Epithelial cell of prostate (primary cell): ENCODE data around the gene TYW1.
"Not testable (repeated sequence)": the region's sequence is repeated elsewhere in the genome, so short reads cannot be mapped to it uniquely, and the experiment has no call there.

Experiments used
- DNase-seq: peaks from one replicate; pipeline ENCODE4 v3.0.0-alpha.2; 2011; ENCODE audit warnings: low read depth, low spot score
- H3K27ac ChIP-seq: fragments of 450-650 bp; 2 replicates; pipeline ENCODE4 v1.5.1; 2017; ENCODE audit warnings: mild to moderate bottlenecking

The TYW1 gene

GRCh38 chr7:67111342-67111741 is 114.7 kb downstream of the TYW1 start:
- H3K27ac ChIP-seq, DNase-seq: not testable (repeated sequence)

GRCh38 chr7:67114483-67115246 is 118.0 kb downstream of the TYW1 start:
- not testable (repeated sequence) for DNase-seq, H3K27ac ChIP-seq

- H3K27ac ChIP-seq, DNase-seq: not testable (repeated sequence)
Observed at GRCh38 chr7:67120491-67120890, 123.9 kb downstream of the TYW1 start.

GRCh38 chr7:67128257-67128656 is 131.6 kb downstream of the TYW1 start:
- H3K27ac ChIP-seq, DNase-seq: not testable (repeated sequence)

GRCh38 chr7:67130766-67131165 is 134.1 kb downstream of the TYW1 start:
- not testable (repeated sequence) for H3K27ac ChIP-seq, DNase-seq

- DNase-seq: not testable (repeated sequence)
- peak overlapping the region; percentile 77 for H3K27ac ChIP-seq
Observed at GRCh38 chr7:67134912-67135311, 138.3 kb downstream of the TYW1 start.

GRCh38 chr7:67135617-67136486 is 139.2 kb downstream of the TYW1 start:
- peak overlapping the region; percentile 77 for H3K27ac ChIP-seq
- DNase-seq: not testable (repeated sequence)

GRCh38 chr7:67137489-67137888 is 140.9 kb downstream of the TYW1 start:
- DNase-seq: peak; percentile 43
- peak overlapping the region; percentile 77 for H3K27ac ChIP-seq

GRCh38 chr7:67139876-67140275 is 143.2 kb downstream of the TYW1 start:
- not testable (repeated sequence) for H3K27ac ChIP-seq, DNase-seq

- not testable (repeated sequence) for DNase-seq
Observed at GRCh38 chr7:67141001-67141400, 144.4 kb downstream of the TYW1 start.

GRCh38 chr7:67143091-67143786 is 146.6 kb downstream of the TYW1 start:
- not testable (repeated sequence) for DNase-seq, H3K27ac ChIP-seq

More at GRCh38 chr7:67141001-67141400, 144.4 kb downstream of the TYW1 start:
- H3K27ac ChIP-seq: not testable (repeated sequence)

GRCh38 chr7:67145581-67146193 is 149.1 kb downstream of the TYW1 start:
- H3K27ac ChIP-seq, DNase-seq: not testable (repeated sequence)

- not testable (repeated sequence) for DNase-seq, H3K27ac ChIP-seq
Observed at GRCh38 chr7:67149131-67149530, 152.5 kb downstream of the TYW1 start.

GRCh38 chr7:67154374-67154773 is 157.7 kb downstream of the TYW1 start:
- not testable (repeated sequence) for H3K27ac ChIP-seq, DNase-seq

GRCh38 chr7:67156064-67156463 is 159.4 kb downstream of the TYW1 start:
- not testable (repeated sequence) for DNase-seq, H3K27ac ChIP-seq

GRCh38 chr7:67163285-67163684 is 166.7 kb downstream of the TYW1 start:
- DNase-seq, H3K27ac ChIP-seq: not testable (repeated sequence)

- not testable (repeated sequence) for DNase-seq, H3K27ac ChIP-seq
Observed at GRCh38 chr7:67171151-67171550, 174.5 kb downstream of the TYW1 start.

- DNase-seq, H3K27ac ChIP-seq: not testable (repeated sequence)
Observed at GRCh38 chr7:67176730-67177129, 180.1 kb downstream of the TYW1 start.

GRCh38 chr7:67178915-67179688 is 182.5 kb downstream of the TYW1 start:
- H3K27ac ChIP-seq: not testable (repeated sequence)
- DNase-seq: peak; percentile 41
